ENCODE results near the gene APEH.

APEH gene

DNA sequence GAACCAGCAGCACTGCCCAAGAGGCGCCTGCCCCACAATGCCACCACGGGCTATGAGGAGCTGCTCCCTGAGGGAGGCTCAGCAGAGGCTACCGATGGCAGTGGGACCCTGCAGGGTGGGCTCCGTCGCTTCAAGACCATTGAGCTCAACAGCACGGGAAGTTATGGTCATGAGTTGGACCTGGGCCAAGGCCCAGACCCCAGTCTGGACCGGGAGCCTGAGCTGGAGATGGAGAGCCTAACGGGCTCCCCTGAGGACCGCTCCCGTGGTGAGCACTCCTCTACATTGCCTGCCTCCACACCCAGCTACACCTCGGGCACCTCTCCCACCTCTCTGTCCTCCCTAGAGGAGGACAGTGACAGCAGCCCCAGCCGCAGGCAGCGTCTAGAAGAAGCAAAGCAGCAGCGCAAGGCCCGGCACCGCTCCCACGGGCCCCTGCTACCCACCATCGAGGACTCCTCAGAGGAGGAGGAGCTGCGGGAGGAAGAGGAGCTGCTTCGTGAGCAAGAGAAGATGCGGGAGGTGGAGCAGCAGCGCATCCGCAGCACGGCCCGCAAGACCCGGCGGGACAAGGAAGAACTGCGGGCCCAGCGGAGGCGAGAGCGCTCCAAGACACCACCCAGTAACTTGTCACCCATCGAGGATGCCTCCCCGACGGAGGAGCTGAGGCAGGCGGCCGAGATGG is 21.8 kb upstream of the APEH start:
- no peak for DNase-seq

DNA sequence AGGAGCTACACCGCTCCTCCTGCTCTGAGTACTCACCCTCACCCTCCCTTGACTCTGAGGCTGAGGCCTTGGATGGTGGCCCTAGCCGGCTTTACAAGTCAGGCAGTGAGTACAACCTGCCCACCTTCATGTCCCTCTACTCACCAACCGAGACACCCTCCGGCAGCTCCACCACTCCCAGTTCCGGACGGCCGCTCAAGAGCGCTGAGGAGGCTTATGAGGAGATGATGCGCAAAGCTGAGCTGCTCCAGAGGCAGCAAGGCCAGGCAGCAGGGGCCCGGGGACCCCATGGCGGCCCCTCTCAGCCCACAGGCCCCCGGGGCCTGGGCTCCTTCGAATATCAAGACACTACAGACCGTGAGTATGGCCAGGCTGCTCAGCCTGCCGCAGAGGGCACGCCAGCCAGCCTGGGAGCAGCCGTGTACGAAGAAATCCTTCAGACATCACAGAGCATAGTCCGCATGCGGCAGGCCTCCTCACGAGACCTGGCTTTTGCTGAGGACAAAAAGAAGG is 21.2 kb upstream of the APEH start:
- no peak for DNase-seq

DNA sequence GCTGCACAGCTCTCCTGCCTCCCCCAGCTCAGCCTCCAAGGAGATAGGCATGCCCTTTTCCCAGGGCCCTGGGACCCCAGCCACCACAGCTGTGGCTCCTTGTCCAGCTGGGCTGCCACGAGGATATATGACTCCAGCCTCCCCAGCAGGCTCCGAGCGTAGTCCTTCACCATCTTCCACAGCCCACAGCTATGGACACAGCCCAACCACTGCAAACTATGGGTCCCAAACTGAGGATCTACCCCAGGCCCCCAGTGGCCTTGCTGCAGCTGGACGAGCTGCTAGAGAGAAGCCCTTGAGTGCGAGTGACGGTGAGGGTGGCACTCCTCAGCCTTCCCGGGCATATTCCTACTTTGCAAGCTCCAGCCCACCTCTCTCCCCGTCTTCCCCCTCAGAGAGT is 20.5 kb upstream of the APEH start:
- DNase-seq = no peak

DNA sequence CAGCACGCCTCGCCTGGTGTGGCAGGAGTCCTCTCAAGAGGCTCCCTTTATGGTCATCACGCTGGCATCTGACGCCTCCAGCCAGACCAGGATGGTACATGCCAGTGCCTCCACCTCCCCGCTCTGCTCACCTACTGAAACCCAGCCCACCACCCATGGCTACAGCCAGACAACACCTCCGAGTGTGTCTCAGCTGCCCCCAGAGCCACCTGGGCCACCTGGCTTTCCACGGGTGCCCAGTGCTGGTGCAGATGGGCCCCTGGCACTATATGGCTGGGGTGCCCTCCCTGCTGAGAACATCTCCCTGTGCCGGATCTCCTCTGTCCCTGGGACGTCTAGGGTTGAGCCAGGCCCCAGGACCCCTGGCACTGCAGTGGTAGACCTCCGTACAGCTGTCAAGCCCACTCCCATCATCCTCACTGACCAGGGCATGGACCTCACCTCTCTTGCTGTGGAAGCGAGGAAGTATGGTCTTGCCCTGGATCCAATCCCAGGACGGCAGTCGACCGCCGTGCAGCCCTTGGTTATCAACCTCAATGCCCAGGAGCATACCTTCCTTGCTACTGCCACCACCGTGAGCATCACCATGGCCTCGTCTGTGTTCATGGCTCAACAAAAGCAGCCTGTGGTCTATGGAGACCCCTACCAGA is 19.9 kb upstream of the APEH start:
- DNase-seq = no peak

DNA sequence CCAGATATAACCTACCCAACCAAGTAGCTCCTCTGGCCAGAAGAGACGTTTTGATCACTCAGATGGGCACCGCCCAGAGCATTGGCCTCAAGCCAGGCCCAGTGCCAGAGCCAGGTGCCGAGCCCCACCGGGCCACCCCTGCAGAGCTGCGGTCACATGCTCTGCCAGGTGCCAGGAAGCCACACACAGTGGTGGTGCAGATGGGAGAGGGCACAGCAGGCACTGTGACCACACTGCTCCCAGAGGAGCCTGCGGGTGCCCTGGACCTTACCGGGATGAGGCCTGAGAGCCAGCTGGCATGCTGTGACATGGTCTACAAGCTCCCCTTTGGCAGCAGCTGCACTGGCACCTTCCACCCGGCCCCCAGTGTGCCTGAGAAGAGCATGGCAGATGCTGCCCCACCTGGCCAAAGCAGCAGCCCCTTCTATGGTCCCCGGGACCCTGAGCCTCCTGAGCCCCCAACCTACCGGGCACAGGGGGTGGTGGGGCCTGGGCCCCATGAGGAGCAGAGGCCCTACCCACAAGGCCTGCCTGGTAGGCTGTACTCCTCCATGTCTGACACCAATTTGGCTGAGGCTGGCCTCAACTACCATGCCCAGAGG is 19.1 kb upstream of the APEH start:
- DNase-seq = no peak

DNA sequence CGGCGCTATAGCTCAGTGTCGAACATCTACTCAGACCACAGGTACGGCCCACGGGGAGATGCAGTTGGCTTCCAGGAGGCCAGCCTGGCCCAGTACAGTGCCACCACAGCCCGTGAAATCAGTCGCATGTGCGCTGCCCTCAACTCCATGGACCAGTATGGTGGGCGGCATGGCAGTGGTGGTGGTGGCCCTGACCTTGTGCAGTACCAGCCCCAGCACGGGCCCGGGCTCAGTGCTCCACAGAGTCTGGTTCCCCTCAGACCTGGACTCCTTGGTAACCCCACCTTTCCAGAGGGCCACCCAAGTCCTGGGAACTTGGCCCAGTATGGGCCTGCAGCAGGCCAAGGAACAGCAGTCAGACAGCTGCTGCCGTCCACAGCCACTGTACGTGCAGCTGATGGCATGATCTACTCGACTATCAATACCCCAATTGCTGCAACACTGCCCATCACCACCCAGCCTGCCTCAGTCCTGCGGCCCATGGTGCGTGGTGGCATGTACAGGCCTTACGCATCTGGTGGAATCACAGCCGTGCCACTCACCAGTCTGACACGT is 18.3 kb upstream of the APEH start:
- DNase-seq = no peak

DNA sequence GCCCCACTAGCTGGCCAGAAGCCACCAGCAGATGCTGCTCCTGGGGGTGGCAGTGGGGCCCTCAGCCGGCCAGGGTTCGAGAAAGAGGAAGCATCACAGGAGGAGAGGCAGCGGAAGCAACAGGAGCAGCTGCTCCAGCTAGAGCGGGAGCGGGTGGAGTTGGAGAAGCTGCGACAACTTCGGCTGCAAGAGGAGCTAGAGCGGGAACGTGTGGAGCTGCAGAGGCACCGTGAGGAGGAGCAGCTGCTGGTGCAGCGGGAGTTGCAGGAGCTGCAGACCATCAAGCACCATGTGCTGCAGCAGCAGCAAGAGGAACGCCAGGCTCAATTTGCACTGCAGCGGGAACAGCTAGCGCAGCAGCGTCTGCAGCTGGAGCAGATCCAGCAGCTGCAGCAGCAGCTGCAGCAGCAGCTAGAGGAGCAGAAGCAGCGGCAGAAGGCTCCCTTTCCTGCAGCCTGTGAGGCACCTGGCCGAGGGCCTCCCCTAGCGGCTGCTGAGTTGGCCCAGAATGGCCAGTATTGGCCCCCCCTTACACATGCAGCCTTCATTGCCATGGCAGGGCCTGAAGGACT is 17.5 kb upstream of the APEH start:
- no peak for DNase-seq

DNA sequence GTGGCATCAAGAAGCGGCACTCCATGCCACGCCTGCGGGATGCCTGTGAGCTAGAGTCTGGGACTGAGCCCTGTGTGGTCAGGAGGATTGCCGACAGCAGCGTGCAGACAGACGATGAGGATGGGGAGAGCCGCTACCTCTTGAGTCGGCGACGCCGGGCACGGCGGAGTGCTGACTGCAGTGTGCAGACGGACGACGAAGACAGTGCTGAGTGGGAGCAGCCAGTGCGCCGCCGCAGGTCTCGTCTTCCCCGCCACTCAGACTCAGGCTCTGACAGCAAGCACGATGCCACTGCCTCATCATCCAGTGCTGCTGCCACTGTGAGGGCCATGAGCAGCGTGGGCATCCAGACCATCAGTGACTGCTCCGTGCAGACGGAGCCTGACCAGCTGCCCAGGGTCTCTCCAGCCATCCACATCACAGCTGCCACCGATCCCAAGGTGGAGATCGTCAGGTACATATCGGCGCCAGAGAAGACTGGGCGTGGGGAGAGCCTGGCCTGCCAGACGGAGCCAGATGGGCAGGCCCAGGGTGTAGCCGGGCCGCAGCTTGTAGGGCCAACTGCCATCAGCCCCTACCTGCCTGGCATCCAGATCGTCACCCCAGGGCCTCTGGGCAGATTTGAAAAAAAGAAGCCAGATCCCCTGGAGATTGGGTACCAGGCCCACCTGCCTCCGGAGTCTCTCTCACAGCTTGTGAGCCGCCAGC is 16.8 kb upstream of the APEH start:
- no peak for DNase-seq

DNA sequence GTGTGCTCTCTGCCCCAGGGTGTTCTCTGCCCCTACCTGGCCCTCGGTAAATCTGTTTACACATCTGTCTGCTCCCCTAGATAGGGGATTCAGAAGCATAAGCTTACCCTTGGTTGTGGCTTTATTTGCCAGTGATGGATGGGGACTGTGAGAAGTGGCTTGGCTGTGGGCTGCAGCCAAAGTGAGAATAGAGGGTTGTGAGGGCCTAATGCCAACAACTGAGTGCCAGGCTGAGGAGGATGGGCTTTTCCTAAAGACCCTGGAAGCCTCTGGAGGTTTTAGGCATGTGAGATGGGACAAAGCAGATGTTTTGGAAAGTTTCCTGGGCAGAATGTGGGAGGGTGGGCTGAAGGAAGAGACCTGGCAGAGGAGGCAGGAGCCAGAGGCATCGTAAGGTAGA is 15.4 kb upstream of the APEH start:
- DNase-seq = no peak

DNA sequence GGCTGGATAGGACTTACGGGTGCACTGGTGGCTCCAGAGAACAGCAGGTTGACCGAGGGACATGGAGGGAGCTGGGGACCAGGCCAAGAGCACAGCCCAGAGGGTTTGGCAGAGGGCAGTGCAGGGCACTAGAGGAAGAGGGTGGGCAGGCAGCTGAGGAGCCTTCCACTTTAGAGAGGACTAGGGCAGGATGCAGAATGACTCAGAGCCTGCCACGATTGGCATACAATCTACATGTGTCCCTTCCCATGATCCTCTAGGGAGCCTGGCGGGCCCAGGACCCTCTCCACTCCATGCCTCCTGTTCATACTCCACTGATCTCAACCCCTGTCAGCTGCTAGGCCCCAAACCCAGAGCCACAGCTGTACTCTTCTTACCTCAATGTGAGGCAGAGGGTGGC is 14.4 kb upstream of the APEH start:
- no peak for DNase-seq

DNA sequence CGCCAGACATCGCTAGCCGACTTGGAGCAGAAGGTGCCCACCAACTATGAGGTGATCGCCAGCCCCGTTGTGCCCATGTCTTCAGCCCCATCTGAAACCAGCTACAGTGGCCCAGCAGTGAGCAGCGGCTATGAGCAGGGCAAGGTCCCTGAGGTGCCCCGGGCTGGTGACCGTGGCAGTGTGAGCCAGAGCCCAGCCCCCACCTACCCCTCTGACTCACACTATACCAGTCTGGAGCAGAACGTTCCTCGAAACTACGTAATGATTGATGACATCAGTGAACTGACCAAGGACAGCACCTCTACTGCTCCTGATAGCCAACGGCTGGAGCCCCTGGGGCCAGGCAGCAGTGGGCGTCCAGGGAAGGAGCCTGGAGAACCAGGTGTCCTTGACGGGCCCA is 12.9 kb upstream of the APEH start:
- no peak for DNase-seq

DNA sequence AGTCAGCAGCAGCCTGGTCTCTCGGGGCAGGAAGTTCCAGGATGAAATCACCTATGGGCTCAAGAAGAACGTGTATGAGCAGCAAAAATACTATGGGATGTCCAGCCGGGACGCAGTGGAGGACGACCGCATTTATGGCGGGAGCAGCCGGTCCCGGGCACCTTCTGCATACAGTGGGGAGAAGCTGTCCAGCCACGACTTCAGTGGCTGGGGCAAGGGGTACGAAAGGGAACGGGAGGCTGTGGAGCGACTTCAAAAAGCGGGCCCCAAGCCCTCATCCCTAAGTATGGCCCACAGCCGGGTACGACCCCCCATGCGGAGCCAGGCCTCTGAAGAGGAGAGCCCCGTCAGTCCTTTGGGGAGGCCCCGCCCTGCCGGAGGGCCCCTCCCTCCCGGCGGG is 12.1 kb upstream of the APEH start:
- DNase-seq = no peak

DNA sequence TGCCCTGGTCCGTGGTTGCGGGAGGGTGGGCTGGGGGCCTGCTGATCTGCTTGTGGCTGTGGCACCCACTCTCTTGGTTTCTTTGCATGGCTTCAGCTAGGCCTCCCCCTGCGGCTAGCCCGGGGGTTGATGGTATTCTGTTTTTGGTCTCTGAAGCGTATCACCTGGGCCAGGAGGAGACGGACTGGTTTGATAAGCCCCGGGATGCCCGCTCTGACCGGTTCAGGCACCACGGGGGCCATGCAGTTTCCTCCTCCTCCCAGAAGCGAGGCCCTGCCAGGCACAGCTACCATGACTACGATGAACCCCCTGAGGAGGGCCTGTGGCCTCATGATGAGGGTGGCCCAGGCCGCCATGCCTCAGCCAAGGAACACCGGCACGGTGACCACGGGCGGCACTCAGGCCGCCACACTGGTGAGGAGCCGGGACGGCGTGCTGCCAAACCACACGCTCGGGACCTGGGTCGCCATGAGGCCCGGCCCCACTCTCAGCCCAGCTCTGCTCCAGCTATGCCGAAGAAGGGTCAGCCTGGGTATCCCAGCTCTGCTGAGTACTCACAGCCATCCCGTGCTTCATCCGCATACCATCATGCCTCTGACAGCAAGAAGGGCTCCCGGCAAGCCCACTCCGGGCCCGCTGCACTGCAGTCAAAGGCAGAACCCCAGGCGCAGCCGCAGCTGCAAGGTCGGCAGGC is 11.3 kb upstream of the APEH start:
- DNase-seq = no peak

DNA sequence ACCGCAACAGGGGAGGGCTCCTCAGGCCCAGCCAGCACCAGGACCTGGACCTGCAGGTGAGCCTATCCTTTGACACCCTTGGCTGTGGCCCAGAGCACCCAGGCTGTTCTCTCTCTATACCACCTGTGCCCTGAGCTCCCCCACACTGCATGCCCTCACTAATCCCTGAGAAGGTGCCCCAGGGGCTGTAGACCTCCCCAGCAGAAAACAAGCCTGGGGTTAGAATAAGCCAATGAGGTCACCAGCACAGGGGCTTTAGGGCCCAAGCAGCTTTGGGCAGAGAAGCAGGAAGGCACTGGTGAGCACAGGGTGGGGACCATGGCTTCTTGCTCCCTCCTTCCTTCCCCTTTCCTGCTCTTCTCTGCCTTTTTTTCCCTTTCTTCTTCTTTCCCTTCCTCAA is 10.3 kb upstream of the APEH start:
- DNase-seq = no peak

DNA sequence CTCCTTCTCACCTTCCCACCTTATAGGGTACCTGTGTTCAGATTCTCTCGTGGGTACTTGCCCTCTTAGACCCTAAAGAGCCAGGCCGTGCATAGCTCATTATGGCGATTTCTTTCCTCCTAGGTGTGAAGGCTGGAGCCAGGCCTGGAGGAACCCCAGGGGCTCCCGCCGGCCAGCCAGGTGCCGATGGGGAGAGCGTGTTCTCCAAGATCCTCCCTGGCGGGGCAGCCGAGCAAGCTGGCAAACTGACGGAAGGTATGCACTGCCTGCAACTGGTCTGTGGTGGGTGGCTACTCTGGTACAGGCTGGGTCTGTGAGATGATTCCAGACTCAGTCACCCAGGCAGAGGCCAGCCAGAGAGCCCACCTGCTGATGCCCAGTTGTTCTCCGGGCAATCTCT is 9.9 kb upstream of the APEH start:
- no peak for DNase-seq

DNA sequence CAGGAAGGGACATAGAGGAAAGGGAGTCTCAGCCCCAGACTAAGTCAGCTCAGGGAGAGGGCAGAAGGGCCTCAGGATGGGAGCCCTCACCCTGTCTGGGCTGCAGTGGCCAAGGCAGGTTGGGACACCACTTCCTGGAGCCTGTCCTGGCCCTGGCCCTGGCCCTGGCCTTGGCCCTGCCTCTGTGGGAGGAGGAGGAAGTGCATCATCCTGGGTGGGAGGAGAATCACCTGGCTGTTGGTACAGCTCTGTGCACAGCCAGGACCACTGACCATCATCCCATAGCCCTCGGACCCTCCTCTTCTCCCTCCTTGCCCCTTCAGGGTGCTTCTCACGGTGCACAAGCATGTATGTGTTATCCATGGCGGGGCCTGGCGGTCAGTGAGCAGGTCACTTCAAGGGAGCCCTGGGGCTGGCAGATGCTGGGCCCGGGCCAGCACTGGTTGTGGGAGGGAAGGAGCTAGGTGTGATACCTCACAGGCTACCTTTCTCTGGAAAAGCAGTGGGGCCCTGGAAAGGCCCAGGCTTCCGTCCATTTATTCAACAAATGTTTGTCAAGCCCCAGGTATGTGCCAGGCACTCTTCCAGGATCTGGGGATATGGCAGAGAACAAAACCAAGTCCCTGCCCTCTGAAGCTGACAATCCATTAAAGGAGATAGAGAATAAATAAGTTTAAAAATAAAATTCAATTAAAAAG is 8.2 kb upstream of the APEH start:
- no peak for DNase-seq

DNA sequence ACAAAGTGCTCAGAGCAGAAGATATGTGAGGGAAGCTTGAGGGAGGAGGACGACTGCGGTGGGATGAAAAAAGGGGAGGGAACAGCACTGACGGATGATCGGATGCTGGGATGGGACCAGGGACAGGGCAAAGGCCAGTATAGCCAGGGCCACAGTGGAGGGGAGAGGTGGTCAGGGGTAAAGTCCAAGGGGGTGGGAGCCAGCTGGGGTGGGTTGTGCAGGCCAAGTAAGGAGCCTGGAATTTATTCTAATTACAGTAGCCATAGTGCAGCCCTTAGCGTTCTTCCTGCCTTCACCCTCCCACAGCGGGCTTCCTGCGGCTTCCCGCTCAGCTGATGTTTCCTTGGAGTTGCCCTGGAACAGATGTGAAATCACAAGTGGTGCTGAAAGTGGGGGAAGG is 7.6 kb upstream of the APEH start:
- DNase-seq = no peak

DNA sequence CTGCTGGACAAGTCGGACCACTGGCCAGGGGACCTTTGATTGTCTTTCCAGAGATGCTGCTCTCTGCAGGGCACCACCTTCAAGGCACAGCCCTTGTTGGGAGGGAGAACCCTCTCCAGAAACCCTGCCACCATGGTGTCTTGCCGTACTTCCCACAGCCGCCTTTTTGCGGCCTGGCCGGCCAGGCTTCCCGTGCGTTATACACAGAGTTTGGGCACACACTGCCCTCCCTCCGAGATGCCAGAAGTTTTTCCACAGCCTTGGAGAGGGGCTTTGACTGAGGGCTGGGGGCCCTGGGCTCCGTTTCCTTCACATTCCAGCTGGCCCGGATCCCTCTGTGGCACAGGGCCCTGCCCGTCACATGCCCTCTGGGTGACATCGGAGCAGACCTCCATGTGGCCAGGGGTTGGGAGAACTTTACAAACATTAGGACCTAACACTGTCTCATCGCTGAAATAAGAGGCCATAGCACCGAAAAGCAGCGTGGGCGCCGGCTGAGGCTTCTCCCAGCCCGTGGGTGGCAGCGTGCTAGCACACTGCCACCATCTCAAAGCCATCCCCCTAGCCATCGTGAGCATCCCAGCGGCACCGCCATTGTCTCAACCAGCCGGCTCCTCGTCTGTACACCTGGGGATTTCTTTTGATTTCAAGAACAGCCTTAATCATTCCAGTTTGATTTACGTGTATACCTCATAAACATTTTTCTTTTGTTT is 6.3 kb upstream of the APEH start:
- no peak for DNase-seq

DNA sequence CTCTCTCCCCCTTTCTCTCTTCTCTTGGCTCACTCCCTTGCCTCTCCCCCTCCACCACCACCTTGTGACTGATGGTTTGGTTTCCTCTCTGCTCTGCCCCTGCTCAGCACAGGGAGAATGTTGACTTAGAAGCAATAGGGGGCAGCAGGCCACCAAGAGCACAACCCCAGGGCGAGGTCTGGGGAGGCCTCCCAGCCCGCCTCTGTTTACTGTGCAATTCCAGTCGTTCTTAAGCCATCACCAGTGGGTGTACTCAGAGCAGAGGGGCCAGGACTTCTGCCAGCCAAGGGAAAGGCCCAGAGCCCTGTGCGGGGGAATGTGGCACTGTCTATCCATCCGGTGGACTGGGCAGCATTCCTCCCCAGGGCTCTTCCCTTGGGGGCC is 5.7 kb upstream of the APEH start:
- DNase-seq = no peak

DNA sequence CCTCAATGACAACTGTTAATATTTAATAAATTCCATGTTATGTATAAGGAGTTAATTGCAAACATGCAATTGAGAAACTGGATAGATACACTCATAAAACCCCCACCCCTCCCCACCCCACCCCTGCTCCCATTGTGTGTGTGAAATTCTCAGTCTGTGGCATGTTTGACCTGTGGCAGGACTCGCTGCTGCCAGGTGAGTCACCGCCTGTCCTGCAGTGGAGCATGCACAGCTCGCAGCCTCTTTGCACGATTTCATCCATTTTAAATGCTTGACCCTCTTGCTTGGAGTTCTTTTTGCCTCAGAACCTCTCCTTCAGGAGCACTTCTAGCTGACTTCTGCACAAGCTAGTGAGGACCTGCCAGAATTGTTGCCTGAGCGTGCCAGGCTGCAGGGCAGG is 5.3 kb upstream of the APEH start:
- DNase-seq = no peak

DNA sequence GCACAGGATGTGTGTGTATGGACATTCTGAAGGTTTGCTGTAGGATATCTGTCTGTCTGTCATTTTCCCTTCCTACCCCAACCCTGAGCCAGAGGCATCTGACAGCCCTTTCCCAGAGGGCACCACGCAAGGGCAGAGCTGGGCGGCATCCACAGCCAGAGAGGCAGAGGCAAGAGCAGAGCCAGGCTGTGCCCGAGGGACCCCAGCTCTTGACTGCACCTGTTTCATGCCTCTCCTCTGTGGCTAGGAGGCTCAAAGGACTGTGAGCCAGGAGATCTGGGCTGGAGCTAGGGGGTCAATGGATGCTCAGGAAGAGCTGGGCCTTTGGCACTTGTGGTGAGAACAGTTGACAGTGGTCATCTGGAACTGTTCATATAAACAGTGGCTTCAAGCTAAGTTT is 4.8 kb upstream of the APEH start:
- DNase-seq = no peak
